OCI-LY1 (cell line): ENCODE results near the gene TERT.

Source experiments
- CTCF ChIP-seq: fragments of 200-600 bp; sonication (generic), shearing (Covaris generic); IDR thresholded peaks from 2 replicates; pipeline ENCODE4 v1.5.1; 2017; ENCODE audit warnings: mild to moderate bottlenecking, antibody characterized with exemption, low read length, moderate library complexity, mixed read lengths
- EZH2 ChIP-seq: fragments of 200-600 bp; sonication (generic), shearing (Covaris generic); IDR thresholded peaks from 2 replicates; pipeline ENCODE4 v1.8.0; 2017; ENCODE audit warnings: borderline replicate concordance, mixed run types, mild to moderate bottlenecking, antibody characterized with exemption, low read length, moderate library complexity, mixed read lengths

- TF ChIP-seq CTCF, result no peak
- TF ChIP-seq EZH2, result no peak
Measured at GRCh38 chr5:1320436-1321344, 25.8 kb upstream of the TERT start.
